IPS-20b (cell line): Measurements from ENCODE around the gene PTPRD.

Experiments used
- H3K27ac ChIP-seq: one replicate; pipeline ENCODE4 v1.5.1; 2013; ENCODE audit warnings: low read length
- H3K27me3 ChIP-seq: 2 replicates; pipeline ENCODE4 v1.6.1; 2013; ENCODE audit warnings: mild to moderate bottlenecking, low read length, inconsistent platforms; ENCODE audit not compliant: insufficient read depth
- H3K36me3 ChIP-seq: 2 replicates; pipeline ENCODE4 v1.6.1; 2013; ENCODE audit warnings: low read depth, mild to moderate bottlenecking, inconsistent platforms, low read length, moderate library complexity; ENCODE audit not compliant: insufficient read depth
- H3K4me1 ChIP-seq: 2 replicates; pipeline ENCODE4 v1.6.1; 2013; ENCODE audit warnings: mild to moderate bottlenecking, control low read depth, inconsistent platforms, low read length, moderate library complexity; ENCODE audit not compliant: insufficient read depth
- H3K4me3 ChIP-seq: 2 replicates; pipeline ENCODE4 v1.5.1; 2013; ENCODE audit warnings: mild to moderate bottlenecking, low read length, inconsistent platforms
- H3K9ac ChIP-seq: 2 replicates; pipeline ENCODE4 v1.6.1; 2013; ENCODE audit warnings: low read depth, mild to moderate bottlenecking, inconsistent platforms, low read length, moderate library complexity
- H3K9me3 ChIP-seq: 2 replicates; pipeline ENCODE4 v1.6.1; 2013; ENCODE audit warnings: mild to moderate bottlenecking, low read depth, low read length, inconsistent platforms; ENCODE audit not compliant: insufficient read depth

PTPRD gene

DNA sequence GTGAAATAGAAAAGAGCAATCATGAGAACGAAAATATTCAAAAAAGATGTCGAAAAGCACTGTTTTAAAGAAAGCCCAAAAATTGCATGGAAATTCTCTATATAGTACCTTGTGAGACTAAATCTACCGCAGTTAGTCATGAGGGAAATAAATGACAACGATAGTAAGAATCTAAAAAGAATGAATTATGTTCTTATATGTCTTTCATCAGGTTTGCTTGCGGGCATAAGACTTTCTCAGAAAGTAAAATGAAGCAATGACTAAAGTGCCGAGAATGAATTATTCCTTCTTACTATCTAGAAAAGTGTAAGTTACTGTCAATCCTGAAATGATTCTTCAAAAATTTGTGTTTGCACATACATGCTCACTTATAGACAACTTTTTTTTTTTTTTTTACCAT lies 26.4 kb downstream of the PTPRD start:
- H3K4me3 ChIP-seq: no peak overlapping the region
- H3K36me3 ChIP-seq: no peaks in the 10 kb centered on the region
- no peaks in the 10 kb centered on the region for H3K9me3 ChIP-seq
- H3K27ac ChIP-seq: no peak overlapping the region
- no peaks in the 10 kb centered on the region for H3K27me3 ChIP-seq
- H3K4me1 ChIP-seq: no peaks in the 10 kb centered on the region
- no peak overlapping the region for H3K9ac ChIP-seq

DNA sequence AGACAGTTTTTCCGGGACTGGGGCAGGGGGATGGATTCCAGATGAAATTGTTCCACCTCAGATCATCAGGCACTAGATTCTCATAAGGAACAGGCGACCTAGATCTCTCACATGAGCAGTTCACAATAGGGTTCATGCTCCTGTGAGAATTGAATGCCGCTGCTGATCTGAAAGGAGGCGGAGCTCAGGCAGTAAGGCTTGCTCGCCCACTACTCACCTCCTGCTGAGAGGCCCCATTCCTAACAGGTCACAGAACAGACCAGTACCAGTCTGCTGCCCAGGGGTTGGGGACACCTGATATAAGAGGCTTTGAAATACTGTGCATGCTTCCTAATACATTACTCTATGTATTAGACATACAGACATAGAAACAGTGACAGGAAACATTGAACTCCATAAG lies 41.1 kb downstream of the PTPRD start:
- Histone ChIP-seq H3K27ac (no peak overlapping the region), H3K4me3 (no peak overlapping the region), H3K36me3 (no peaks in the 10 kb centered on the region), H3K9ac (no peak overlapping the region), H3K27me3 (no peaks in the 10 kb centered on the region), H3K9me3 (no peaks in the 10 kb centered on the region), H3K4me1 (no peaks in the 10 kb centered on the region; the same call in 1 of the 2 replicates)

DNA sequence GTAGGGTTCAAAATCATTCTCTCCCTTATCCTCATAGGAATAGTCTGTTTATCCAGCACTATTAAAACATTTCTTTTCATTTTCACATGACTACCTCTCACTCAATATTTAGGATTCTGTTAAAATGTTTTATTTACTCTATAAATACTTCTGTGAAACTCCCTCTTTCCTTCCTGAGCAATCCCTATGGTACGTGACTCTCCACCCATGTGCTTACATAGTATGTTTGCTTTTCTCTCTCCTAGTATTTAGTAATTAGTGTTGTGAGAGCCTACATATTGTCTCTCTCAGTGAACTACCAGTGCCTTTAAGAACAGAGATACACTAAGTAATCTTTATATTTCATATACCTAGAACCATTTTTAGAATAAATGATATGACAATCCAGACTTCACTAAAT lies 46.0 kb downstream of the PTPRD start:
- Histone ChIP-seq H3K27me3 (no peaks in the 10 kb centered on the region), H3K27ac (no peak overlapping the region), H3K4me1 (no peaks in the 10 kb centered on the region)

DNA sequence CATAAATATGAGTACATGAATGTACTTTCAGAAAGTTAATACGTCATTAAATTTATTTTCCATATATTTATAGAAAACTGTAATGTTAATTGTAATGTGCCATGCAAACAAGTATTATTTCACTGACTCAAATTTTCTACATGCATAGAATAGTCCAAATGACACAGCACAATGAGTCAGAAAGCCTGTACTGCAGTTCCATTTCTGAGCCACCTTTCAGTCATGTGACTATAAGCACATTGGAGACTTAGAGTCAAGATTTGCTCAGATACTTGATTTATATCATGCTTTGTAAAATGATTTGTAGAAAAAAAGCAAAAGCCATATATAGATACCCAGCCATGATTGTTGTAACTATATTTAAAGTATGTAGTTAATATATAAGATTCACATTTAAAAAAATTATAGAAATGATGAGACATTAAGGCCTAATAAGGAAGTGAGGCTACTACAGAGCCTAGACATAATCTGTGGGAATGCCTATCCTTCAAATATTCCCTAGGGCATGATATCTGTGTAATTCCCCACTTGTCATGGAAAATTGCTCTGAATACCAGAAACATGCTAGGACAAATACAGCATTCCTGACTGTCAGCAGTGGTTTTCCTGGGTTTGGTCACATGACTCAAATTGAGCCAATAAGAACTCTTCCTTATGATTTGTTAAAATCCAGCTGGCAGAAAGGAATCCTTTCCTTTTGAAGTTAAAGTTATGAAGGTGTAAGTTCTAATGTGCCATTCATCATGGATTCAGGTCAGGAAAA lies 50.0 kb downstream of the PTPRD start:
- H3K4me1 ChIP-seq: no peaks in the 10 kb centered on the region
- H3K27ac ChIP-seq: no peak overlapping the region
- H3K9me3 ChIP-seq: no peaks in the 10 kb centered on the region
- H3K27me3 ChIP-seq: no peaks in the 10 kb centered on the region
- no peak overlapping the region for H3K4me3 ChIP-seq
- no peak overlapping the region for H3K9ac ChIP-seq
- H3K36me3 ChIP-seq: no peaks in the 10 kb centered on the region

More for the DNA sequence above, 46.0 kb downstream of the PTPRD start:
- no peaks in the 10 kb centered on the region for H3K9me3 ChIP-seq
- no peak overlapping the region for H3K9ac ChIP-seq
- H3K36me3 ChIP-seq: no peaks in the 10 kb centered on the region
- H3K4me3 ChIP-seq: no peak overlapping the region

DNA sequence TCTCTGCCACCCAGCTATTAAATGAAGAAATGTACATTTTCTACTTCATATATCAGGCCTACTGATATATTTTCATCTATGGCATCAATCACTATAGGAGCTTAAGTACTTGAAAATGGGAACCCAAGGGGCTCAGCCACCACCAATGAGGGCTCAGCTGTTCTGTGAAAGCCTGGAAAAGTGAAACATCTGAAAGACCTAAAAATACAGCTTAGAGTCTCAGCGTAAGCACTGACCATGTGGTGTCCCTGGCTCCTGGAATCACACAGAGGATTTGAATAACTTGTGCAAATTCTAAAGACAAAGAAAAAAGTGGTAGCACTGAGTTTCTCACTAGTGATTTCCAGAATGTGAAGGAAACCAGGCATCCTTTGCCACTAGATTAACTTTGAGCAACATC lies 64.5 kb downstream of the PTPRD start:
- Histone ChIP-seq H3K27ac (no peak overlapping the region), H3K9me3 (no peaks in the 10 kb centered on the region), H3K4me1 (no peaks in the 10 kb centered on the region), H3K36me3 (no peaks in the 10 kb centered on the region), H3K9ac (no peak overlapping the region), H3K4me3 (no peak overlapping the region), H3K27me3 (no peaks in the 10 kb centered on the region)

DNA sequence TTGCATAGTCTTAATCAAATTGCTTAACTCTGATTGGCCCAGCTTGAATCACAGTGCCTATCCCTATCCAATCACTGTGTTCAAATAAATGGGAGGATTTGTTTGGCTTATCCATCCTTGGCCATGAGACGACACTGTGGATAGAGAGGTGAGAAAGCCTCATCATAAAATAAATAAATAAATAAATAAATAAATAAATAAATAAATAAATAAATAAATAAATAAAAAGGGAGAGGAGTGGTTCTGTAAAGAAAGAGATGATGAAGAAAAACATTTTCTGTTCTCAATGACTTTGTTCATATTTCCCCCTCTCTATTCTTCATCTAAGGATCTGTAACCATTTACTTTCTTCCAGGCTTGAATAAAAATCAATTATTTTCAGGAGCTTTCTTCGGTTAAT lies 74.7 kb downstream of the PTPRD start:
- no peak overlapping the region for H3K27ac ChIP-seq
- H3K9ac ChIP-seq: no peak overlapping the region
- H3K9me3 ChIP-seq: no peaks in the 10 kb centered on the region
- H3K36me3 ChIP-seq: no peaks in the 10 kb centered on the region
- H3K27me3 ChIP-seq: no peaks in the 10 kb centered on the region
- no peaks in the 10 kb centered on the region for H3K4me1 ChIP-seq
- H3K4me3 ChIP-seq: no peak overlapping the region

DNA sequence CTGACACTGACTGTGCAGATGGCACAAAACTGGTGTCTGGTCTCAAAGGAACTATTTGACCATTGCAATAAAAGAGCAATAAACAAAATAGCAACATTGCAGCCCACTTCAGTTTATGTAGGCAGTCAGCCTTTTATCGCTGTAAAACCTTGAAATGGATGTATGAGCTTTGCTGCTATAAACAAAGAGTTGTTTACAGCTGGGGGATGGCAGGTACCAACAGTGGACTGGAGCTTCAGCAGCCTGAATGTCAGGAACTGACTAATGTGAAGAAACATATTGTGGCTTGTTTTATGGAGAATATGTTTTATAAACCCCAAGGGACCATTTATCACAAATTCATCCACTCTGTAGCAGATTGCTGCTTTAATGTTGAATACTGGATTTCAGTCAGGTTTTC lies 78.0 kb downstream of the PTPRD start:
- Histone ChIP-seq H3K36me3 (no peaks in the 10 kb centered on the region), H3K27ac (no peak overlapping the region), H3K27me3 (no peaks in the 10 kb centered on the region), H3K9me3 (no peaks in the 10 kb centered on the region), H3K4me3 (no peak overlapping the region), H3K9ac (no peak overlapping the region), H3K4me1 (no peaks in the 10 kb centered on the region)

DNA sequence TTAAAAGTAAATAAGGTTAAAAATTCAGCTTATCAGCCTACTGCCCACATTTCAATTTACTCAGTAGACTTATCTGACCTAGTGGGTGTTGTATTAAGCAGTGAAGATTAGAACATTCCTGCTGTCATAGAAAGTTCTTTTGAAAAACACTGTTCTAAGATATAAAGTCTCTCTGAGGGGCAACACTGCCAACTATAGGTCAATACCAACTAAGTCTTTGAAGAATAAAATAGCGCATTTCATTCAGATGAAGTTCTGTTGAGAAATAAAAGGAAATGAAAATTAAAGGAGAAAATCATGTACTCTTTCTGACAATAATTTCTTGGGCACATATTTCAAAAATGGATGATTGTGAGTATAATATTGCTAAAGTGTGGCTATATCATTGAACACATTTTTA lies 86.8 kb downstream of the PTPRD start:
- Histone ChIP-seq H3K4me3 (no peak overlapping the region), H3K36me3 (no peaks in the 10 kb centered on the region), H3K27ac (no peak overlapping the region), H3K4me1 (no peaks in the 10 kb centered on the region), H3K9ac (no peak overlapping the region), H3K9me3 (no peaks in the 10 kb centered on the region), H3K27me3 (no peaks in the 10 kb centered on the region)

DNA sequence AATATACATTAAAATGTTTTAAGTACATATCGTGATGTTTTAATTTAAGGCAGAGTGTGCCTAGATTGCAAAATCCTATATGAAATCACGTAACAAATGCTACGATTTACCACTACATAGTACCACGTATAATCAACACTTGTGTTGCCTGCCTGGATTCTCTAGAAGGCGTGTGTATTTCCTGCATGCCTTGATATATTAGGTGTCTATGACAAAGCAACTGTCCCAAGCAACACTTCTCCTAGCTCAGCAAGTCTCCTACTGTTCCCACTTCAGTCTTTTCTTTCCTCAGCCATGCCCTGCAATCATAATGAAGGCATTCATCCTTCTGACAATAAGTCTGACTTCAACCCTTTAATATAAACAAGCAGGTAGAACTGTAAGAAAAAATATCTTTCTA lies 89.6 kb downstream of the PTPRD start:
- Histone ChIP-seq H3K9ac (no peak overlapping the region), H3K9me3 (no peaks in the 10 kb centered on the region)

DNA sequence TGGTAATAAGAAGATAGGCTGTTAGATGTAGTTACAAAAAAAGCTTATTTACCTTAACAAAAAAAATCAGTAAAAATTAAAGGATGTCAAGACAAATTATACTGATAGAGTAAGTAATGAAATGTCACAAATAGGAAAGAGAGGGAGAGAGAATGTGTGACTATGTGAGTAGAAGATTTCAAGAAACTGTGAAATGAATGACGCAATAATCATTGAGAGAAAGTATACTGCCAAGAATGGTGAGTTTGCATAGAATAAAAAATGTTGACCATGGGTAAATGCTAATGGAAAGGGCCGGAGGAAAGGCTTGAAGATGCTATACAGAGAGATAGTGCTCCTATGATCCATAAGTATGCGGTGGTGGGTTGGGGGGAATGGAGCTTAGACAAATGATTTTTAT lies 100.7 kb downstream of the PTPRD start:
- Histone ChIP-seq H3K27me3 (no peaks in the 10 kb centered on the region), H3K4me3 (no peak overlapping the region), H3K27ac (no peak overlapping the region), H3K9me3 (no peaks in the 10 kb centered on the region), H3K4me1 (no peaks in the 10 kb centered on the region), H3K36me3 (no peaks in the 10 kb centered on the region), H3K9ac (no peak overlapping the region)

More for the DNA sequence above, 89.6 kb downstream of the PTPRD start:
- no peak overlapping the region for H3K4me3 ChIP-seq
- no peaks in the 10 kb centered on the region for H3K27me3 ChIP-seq
- H3K4me1 ChIP-seq: no peaks in the 10 kb centered on the region
- H3K27ac ChIP-seq: no peak overlapping the region
- H3K36me3 ChIP-seq: no peaks in the 10 kb centered on the region

DNA sequence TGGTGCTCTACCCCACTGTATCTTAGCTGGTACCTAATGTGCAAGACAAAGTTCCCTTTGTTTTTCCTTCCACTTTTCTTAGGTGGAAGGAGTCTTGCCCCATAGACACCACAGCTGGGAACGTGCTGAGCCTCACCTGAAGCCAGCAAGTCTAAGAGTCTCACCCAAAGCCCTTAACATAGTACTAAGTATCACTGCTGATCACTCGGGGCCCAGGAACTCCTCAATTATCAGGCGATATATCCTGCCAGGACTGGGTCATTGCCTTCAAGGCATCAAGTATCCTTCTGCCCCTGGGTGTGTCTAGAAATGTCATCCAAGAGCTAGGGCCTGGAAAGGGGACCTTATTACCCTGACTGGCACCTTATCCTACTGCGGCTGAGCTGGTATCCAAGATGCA lies 123.9 kb downstream of the PTPRD start:
- Histone ChIP-seq H3K4me3 (no peak overlapping the region), H3K9me3 (no peaks in the 10 kb centered on the region), H3K36me3 (no peaks in the 10 kb centered on the region), H3K27me3 (no peaks in the 10 kb centered on the region), H3K27ac (no peak overlapping the region), H3K9ac (no peak overlapping the region), H3K4me1 (no peaks in the 10 kb centered on the region)

DNA sequence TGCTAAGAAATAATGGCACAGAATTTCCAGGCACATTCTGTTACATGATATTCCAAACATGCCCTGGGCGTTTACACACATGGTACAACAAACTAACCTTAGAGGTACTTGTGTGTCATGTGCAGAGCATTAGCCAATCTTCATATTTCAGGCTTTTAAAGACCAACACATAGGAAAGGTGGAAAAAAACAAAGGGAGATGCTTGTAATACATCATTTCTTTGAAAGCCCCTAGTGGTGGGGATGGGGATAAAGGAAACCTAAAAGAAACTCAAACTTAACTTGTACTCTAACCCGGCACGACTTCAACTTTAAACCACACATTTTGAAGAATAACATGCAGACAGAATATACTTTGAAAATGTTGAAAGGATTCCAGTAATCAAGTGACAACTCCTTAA lies 133.6 kb downstream of the PTPRD start:
- Histone ChIP-seq H3K9me3 (no peaks in the 10 kb centered on the region; the same call in 1 of the 2 replicates), H3K9ac (no peak overlapping the region), H3K4me3 (no peak overlapping the region), H3K27ac (no peak overlapping the region), H3K4me1 (no peaks in the 10 kb centered on the region), H3K27me3 (no peaks in the 10 kb centered on the region), H3K36me3 (no peaks in the 10 kb centered on the region)
